AG10803 (cell line): ENCODE data around the gene CR1.
"Not testable (repeated sequence)": the region's sequence is repeated elsewhere in the genome, so short reads cannot be mapped to it uniquely, and the experiment has no call there.

Experiments
- DNase-seq: peaks from one replicate; pipeline ENCODE4 v3.0.0; 2010; ENCODE audit warnings: low read depth
- H3K4me3 ChIP-seq: 2 replicates; pipeline ENCODE4 v1.5.1; 2011; ENCODE audit warnings: mild to moderate bottlenecking, low read length, control low read depth
- CTCF ChIP-seq: conservative IDR thresholded peaks from 2 replicates; pipeline ENCODE4 v1.5.1; 2011; ENCODE audit warnings: mild to moderate bottlenecking, low read length, control low read depth, inconsistent platforms

The CR1 gene

DNA sequence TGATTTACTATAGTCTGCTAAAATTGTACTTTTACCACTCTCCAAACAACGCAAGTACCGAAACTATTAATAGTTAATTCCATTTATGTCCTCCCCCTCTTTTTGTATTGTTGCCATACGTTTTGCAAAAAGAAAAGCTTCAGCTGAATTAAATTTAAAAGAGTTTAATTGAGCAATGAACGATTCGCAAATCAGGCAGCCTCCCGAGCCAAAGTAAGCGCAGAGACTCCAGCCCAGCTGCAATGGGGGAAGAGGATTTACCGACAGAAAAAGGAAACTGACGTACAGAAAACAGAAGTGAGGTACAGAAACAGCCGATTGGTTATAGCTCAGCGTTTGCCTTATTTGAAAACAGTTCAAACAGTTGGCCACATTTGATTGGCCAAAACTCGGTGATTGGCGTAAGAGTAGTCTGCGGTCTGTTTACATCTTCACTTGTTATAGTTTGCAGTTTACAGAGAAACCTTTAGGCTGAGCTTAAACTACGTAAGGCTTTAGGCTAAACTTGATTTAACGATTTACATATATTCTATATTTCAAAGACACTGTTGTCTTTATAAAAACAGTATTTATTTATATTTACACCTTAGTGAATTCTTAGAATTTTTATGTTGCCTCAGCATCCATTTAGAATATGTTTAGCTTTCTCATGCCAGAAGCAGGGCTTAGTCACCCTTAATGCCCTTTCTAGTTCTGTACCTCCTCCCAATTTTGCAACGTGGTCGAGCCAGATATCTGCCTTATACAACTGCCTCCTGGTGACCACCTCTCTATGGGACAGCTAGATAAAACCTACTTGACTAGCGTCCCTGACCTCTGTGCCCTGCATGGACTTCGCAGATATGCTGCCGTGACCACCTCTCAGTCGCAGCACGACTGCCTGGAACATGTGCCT, 23.8 kb downstream of the CR1 start:
- H3K4me3 ChIP-seq = peak overlapping the region; percentile 36
- peak; percentile 48 for DNase-seq
- TF ChIP-seq CTCF = no peak

GRCh38 chr1:207520400-207521345, 24.7 kb downstream of the CR1 start:
- H3K4me3 ChIP-seq, DNase-seq: not testable (repeated sequence)

DNA sequence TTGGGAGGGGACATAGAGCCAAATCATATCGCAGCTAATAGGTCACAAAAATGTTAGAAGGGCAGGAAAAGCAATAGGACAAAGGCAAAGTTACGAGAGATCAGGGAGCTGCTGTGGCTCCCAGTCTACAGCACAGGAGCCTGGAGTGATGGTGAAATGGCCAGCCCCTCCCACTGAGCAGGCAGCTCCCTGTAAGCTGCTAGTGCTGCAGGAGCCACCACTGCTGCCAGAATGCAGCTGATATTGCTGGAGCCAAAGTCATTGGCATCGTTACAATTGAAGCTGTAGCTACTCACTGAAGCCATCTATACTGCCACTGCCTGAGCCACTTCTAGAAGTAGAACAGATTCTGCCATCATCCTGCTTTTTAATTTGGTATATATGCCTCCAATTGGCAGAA, 29.3 kb downstream of the CR1 start:
- DNase-seq, H3K4me3 ChIP-seq: not testable (repeated sequence)

- not testable (repeated sequence) for H3K4me3 ChIP-seq, DNase-seq
Observed at GRCh38 chr1:207528401-207528800, 32.4 kb downstream of the CR1 start.

- DNase-seq, H3K4me3 ChIP-seq: not testable (repeated sequence)
Observed at GRCh38 chr1:207536263-207536662, 40.3 kb downstream of the CR1 start.

DNA sequence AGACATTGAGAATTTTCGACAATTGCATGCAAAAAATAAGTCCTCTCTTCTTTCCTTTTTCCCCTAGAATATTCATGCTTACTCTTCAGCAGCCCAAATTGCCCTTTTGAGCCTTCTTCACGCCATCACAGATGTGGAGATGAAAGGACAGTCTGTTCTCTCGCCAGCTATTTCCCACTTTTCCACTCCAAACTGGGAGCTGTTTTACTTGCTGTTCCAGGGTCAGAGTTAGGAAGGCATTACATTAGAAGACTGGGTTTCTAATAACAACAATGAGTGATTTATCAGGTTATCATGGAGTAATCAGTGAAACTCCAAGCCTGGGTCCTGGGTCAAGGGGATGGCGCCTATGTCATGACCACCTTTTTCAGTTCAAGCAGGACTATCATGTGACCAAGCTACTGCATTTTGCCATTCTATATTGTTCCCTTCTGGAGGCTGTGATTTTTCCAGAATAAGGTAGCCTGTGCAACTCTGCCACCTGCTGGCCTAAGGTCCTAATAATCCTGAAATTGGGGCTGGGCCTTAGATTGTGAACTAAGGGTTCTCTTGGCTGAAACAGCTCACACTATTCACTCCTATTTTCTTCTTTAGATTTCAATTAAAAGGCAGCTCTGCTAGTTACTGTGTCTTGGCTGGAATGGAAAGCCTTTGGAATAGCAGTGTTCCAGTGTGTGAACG, 50.9 kb downstream of the CR1 start:
- H3K4me3 ChIP-seq, DNase-seq: not testable (repeated sequence)

DNA sequence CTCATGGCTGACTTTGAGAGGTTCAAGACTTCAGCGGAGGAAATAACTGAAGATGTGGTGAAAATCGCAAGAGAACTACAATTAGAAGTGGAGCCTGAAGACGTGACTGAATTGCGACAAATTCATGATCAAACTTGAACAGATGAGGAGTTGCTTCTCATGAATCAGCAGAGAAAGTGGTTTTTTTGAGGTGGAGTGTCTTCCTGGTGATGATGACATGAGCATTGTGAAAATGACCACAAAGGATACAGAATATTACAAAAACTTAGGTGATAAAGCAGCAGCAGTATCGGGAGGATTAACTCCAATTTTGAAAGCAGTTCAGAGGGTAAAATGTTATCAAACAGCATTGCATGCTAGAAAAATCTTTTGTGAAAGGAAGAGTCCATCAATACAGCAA, 58.9 kb downstream of the CR1 start:
- DNase-seq, H3K4me3 ChIP-seq: not testable (repeated sequence)

DNA sequence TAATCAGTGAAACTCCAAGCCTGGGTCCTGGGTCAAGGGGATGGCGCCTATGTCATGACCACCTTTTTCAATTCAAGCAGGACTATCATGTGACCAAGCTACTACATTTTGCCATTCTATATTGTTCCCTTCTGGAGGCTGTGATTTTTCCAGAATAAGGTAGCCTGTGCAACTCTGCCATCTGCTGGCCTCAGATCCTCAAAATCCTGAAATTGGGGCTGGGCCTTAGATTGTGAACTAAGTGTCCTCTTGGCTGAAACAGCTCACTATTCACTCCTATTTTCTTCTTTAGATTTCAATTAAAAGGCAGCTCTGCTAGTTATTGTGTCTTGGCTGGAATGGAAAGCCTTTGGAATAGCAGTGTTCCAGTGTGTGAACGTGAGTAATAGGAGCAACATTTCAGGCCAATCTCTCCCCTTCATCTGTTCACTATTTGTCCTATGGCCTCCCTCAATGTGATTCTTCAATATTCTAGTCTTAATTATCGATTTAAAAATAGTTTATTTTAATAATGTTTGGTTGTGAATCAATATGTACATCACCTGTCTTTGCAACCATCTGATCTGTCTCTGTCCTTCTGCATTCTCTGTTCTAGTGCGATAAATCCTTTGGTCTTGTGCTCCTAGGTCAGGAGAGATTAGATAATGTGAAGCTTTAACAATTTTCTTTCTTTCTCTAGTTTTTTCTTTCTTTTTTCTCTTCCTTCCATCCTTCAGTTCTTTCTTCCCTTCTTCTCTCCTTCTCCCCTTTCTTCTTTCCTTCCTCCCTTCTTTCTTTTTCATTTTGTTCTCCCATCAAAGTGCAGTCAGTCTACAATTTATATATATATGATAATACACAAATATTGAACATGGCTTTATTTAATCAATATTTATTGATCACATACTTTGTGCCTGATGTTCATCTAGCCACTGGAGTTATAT, 69.8 kb downstream of the CR1 start:
- TF ChIP-seq CTCF = peak; percentile 48
- DNase-seq = no peak
- H3K4me3 ChIP-seq = no peak overlapping the region

DNA sequence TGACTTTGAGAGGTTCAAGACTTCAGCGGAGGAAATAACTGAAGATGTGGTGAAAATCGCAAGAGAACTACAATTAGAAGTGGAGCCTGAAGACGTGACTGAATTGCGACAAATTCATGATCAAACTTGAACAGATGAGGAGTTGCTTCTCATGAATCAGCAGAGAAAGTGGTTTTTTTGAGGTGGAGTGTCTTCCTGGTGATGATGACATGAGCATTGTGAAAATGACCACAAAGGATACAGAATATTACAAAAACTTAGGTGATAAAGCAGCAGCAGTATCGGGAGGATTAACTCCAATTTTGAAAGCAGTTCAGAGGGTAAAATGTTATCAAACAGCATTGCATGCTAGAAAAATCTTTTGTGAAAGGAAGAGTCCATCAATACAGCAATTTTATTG, 76.0 kb downstream of the CR1 start:
- H3K4me3 ChIP-seq, DNase-seq: not testable (repeated sequence)

DNA sequence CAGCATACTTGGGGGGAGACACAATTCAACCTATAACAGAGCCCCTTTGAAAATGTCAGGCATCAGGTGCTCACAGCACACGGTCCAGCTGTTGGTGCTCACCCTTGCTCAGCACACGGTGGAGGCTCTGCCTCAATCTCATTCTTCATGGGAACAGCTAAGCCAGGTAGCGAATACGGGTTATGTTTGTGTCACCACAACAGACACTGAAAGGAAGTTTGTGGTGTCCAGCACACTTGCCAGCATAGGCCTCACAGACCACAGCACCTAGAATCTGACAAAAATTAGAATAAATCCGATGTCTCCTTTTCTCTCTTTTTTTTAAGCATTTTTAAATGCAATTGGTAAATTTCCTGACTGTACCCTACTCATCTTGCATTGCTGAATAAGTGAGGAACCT, 77.1 kb downstream of the CR1 start:
- H3K4me3 ChIP-seq, DNase-seq: not testable (repeated sequence)

DNA sequence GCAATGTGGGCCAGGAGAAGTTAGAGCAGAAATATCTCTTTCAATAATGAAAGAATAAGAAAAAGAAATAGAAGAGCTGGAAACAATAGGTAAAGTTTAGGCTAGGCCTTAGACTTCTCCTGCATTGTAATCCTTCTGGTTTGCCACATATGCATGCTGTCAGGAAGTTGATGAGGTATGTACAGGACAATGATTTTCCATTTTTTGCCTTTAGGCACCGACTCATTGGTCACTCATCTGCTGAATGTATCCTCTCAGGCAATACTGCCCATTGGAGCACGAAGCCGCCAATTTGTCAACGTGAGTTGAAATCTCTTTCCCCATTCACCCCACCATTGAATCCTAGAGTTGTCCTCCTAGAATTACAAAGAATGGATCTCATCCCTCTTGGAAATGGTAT, 79.4 kb downstream of the CR1 start:
- H3K4me3 ChIP-seq, DNase-seq: not testable (repeated sequence)
